ENCODE results near the gene PNMA8C.
"Not testable (repeated sequence)": the region's sequence is repeated elsewhere in the genome, so short reads cannot be mapped to it uniquely, and the experiment has no call there.

Gene PNMA8C

DNA sequence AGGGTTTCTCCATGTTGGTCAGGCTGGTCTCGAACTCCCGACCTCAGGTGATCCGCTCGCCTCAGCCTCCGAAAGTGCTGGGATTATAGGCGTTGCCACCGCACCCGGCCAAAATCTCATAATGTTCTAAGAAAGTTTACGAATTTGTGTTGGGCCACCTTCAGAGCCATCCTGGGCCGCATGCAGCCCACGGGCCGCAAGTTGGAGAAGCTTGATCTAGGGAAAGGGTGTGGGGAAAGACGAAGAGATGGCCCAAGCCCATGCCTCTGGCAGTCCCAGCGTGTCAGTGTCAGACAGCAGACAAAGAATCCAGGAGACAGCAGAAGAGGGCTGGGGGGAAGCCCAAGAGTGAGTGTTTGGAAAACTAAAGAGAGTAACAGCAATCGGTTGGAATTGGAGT, 17.3 kb upstream of the PNMA8C start:
- no peak for DNase-seq

DNA sequence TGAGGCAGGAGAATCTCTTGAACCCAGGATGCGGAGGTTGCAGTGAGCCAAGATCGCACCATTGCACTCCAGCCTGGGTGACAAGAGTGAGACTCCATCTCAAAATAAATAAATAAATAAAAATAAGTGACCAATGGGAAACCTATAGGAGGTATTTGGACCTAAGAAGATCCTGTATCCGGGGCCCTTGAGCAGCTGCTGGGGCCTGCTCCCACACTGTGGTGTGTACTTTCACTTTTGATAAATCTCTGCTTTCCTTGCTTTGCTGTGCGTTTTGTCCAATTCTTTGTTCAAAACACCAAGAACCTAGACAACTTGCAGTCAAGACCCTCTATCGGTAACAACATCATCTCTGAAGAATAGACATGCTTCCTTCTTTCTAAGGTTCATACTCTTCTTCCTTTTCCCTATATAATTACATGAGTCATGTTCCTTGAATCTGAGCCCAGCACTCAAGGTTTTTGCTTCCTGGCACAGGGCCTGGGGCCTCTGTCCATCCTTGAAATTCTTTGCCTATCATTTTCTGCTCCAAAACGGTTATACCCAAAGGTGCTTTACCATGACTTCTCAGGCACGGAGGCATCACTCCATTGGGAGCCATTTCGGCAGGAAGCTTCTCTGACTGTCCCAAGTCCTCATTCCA, 14.2 kb upstream of the PNMA8C start:
- DNase-seq = no peak

DNA sequence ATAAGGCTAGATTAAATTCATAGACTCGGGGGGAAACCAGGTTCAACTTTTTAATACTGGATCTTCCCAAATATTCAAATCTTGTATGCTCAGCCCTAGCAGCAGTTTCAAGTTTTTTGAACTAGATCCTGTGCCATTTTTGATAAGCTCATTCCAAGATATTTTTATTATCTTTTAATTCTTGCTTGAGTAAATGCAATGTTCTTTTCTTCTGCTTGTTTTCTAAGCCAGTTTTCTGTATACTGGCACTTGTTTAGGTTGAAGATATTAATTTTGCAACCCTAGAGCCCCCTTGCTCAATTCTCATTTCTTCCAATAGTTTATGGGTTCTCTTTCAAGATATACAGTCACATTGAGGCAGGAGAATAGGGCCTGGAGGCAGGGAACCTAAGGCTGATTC, 13.1 kb upstream of the PNMA8C start:
- DNase-seq = no peak

DNA sequence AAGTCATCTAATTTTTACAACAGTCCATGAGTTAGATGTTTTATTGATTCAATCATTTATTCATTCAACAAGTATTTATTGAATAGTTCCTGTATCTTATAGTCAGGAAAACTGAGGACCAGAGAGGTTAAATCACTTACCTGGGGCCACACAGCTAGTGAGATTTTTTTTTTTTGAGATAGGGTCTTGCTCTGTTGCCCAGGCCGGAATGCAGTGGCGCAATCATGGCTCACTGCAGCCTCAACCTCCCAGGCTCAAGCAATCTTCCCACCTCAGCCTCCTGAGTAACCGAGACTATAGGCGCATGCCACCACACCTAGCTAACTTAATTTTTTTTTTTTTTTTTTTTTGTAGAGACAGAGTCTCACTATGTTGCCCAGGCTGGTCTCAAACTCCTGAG, 7.0 kb upstream of the PNMA8C start:
- not testable (repeated sequence) for DNase-seq

DNA sequence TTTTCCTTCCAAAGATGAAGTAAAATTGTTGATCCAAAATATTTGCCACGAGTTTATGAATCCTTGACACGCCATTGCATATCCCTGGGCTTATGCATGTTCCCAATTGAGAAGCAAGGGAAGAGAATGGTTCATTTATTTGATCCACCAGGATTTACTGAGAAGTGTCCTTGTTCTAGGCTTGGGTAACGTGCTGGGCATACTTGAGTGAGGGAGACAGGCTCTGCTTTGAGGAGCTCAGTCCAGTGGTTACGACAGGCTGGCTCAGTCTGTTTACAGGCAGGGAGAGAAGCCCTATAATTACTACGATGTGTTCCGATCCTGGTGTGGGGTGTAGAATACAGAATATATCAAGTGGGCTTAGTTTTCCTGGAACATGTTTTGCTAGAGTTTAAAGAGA, 6.3 kb upstream of the PNMA8C start:
- no peak for DNase-seq

DNA sequence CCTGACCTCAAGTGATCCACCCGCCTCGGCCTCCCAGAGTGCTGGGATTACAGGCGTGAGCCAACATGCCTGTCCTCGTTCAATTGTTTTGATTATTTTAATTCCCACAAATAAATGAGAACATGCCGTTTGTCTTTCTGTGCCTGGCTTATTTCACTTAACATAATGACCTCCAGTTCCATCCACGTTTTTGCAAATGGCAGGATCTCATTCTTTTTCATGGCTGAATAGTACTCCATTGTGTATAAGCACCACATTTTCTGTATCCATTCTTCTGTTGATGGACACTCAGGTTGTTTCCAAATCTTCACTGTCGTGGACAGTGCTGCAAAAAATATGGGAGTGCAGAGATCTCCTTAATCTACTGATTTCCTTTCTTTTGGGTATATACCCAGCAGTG, 4.7 kb upstream of the PNMA8C start:
- DNase-seq = not testable (repeated sequence)

DNA sequence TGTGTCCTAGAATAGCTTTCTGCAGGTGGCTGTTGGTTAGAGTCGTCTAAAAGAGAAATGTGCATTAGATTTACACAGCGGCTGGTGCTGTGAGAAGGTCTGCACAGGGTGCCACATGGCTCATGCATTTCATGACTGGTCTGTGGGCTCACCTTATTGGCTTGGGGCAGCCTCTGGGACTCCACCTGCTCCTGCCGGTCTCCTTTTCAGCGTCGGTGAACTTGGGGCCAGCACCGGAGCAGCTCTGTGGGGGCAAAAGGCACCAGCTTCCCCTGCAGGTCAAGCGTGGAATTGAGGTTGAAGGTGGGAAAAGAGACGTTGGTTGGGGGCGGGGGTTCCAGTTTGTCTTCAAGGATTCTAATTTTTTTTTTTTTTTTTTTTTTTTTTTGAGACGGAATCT, 3.1 kb upstream of the PNMA8C start:
- DNase-seq = no peak

DNA sequence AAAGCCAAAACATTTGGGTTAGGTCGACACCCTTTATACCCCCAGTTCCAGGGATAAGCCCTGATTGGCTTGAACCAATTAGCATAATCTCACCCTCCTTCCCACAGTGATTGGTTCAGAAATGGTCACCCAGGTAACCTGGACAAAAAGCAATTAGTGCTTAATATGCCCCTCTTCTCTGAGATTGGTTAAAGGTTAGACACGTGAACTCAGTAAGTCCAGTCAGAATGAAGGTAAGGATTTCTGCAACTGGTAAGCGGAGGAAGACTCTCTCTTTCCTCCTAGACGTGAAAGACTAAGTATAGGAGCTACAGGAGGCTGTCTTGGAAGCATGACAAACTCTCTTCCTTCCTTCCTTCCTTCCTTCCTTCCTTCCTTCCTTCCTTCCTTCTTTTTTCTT, 1.3 kb upstream of the PNMA8C start:
- DNase-seq = no peak

DNA sequence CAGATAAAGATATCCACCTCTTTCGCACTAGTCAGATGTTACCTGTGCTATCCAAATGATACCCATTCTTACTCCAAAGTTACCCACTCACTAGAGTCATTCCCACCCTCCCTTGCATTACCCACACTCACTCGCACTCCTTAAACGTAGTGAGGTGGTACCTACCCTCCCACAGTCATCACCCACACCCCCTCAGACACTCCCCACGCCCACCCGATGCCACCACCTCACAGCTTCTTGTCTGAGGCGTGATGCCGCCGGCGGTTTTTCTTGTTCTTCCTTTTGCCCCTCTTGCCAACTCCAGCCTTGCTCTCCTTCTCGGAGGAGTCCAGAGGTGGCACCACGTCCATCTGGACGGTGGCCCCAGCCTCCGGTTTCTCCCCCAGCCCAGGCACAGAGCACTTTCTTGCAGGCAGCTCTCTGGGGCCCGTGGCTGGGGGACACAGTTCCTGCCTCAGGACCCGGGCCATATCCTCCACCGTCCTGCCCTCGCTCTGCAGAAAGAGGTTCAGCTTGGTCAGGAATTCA, 1.2 kb downstream of the PNMA8C start:
- no peak for DNase-seq

DNA sequence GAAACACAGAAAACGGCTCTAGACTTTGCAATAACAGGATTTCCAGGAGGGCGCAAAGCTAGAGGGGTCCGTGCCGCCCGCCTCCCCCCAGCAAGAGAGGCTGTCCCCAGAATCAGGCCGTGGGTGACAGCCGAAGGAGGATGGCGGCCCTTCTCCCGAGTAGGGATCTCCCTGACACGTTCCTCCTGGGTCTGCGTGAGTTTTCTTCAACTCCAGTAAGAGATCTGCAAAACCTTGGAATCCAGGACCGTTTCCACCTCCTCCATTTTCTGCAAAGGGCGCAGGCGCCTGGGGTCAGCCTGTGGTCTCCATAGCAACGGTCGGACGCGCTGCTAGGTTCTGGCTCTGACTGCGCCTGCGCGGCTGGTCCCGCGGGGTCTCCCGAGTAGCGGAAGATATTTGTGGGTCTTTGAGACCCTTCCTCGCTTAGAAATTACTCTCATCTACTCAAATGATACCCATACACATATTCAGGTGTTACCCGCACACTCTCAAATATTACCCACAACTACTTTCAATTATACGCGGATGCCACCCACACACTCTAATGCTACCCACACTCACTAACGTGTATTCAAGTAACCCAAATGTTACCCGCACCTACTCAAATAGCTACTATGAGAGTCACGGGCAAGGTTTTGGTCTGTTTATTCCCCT, 2.1 kb downstream of the PNMA8C start:
- peak; percentile 55 for DNase-seq

DNA sequence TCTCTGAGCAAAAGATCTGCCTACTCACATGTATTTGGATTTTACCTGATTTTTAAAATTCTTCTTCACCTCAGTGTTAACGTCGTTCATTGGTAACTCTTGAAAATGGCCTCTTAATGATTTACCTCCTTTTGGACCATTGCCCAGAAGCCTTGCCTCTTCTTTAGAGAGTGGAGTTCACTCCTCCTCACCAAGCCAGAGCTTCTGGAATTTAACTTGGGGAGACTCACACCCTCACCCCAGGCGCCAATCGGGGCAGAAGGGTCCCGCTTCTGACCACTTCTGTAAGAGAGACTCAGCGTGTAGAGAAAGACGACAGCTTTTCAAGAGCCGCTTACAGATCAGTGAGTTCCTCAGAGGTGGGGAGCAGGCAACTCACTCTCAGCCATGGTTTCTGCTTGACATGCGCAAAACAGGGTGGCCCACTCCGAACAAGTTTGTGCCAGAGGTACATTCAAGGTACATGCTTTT, 2.7 kb downstream of the PNMA8C start:
- no peak for DNase-seq

DNA sequence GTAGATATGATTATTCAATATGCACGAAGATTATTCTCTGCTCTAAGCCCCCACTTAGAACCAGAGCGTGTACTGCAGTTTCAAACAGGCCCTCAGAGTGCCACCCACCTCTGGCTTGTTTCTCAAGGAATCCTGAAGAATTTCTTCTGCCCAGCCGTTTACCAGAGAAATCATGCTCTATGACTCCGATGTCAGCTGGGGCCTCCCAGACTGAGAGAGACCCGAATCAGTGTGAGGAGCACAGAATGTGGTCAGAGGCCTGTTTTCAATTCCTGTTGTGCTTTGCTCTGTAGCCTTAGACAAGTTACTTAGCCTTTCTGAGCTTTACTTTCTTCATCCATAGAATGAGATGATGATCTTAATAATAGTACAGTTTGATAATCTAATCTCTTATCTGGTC, 5.5 kb downstream of the PNMA8C start:
- DNase-seq = no peak

DNA sequence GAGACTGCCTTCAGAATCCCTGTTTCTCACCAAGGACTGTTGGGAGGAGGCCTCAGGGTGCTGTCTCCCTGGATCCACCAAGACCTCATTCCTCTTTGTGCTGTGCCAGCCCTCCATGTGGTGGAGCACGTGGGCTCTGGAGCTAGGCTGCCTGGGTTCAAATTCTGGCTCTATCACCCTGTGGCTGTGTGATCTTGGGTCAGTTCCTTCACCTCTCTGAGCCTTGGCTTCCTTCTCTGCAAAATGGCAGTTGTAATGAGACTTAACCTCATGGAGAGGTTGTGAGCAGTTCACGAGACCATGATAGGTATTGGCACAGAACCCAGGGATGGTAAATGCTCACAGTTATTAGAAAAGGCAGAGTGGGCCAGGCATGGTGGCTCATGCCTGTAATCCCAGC, 6.4 kb downstream of the PNMA8C start:
- no peak for DNase-seq

DNA sequence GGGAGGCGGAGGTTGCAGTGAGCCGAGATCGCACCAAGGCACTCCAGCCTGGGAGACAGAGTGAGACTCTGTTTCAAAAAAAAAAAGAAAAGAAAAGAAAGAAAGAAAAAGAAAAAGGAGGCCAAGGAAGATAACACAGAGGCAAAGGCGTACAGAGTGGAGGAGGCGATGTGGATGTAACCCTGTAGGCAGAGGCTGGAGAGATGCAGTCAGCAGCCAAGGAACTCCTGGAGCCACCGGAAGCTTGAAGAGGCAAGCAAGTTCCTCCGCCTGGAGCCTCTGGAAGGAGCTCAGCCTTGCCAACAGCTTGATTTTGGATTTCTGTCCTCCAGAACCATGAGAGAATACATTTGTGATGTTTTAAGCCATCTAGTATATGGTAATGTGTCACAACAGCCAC, 8.7 kb downstream of the PNMA8C start:
- no peak for DNase-seq

DNA sequence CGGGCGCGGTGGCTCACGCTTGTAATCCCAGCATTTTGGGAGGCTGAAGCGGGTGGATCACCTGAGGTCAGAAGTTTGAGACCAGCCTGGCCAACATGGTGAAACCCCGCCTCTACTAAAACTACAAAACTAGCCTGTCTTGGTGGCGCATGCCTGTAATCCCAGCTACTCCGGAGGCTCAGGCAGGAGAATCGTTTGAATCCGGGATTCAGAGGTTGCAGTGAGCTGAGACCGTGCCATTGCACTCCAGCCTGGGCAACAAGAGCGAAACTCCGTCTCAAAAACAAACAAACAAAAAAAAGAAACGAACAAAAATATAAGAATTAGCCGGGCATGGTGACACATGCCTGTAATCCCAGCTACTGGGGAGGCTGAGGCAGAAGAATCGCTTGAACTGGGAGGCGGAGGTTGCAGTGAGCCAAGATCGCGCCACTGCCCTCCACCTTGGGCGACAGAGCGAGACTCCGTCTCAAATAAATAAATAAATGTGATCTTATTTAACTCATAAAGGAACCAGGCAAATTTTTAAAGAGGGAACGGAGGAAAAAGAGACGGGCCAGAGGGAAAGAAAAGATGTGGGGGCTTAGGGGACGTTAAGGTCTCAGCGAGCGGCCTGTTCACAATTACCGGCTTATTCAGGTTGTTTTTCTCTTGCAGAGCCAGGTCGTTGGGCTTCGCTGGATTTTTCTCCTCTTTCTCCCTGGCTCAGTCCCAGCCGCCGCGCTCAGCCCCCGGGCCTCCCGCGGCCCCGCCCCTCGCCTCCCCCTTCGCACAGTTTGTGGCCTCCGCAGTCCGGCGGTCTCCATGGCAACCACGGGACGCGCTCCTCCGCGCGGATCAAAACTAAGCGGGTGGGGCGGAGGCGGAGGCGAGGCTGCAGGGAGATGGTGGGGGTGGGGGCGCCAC, 12.7 kb downstream of the PNMA8C start:
- not testable (repeated sequence) for DNase-seq

DNA sequence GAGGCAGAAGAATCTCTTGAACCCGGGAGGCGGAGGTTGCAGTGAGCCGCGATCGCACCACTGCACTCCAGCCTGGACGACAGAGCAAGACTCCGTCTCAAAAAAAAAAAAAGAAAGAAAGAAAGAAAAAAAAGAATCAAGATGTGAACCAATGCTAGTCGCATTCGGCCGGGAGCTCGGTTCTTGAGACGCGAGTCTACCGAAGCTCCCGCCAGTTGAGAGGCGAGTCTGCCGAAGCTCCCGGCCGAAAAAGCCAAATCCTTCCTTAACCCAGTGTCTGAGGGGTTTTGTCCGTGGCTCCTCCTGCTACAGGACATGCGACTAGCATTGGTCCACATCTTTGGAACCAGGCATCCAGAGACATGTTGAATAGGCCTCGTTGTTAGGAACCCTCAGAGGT, 13.8 kb downstream of the PNMA8C start:
- not testable (repeated sequence) for DNase-seq

DNA sequence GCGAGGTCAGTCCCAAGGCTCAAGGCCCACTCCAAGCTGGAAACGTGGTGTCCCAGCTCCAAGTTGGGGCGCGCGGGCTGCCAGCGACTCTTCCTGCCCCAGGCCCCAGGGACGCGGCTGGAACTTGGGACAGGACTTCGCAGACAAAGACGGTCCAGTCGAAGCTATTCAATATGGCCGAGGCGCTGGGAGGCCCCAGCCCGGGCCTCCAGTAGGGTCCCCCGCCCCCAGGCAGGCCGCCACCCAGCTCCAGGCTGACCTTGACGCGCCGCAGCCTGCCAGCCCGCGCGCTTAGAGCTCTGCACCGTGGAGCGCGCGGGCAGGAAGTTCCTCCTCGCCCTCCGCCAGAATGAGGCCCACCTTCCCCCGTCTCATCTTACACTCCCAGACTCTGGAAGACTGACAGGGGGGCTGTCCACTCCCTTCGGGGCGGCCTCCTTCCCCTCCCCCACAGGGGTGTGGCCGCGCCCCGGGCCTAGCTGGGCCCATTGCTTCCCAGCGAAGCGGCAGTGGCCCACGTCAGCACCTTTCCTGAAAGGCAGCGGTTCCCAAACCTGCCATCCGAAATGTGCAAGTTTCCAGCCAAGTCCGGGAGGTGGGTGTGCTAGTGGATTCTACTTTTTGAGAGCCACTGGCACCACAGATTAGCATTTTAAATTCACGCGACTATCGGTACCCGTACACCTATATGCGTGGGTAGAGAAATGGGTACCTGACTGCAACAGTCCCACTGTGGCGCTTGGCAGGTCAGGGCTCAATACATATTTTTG, 15.3 kb downstream of the PNMA8C start, which contains the start of gene CCDC8:
TSS of gene CCDC8 (minus strand) at position 303 of the 770 bp plus-strand sequence. CDS start 754 bp downstream, outside the sequence.
- DNase-seq = no peak

DNA sequence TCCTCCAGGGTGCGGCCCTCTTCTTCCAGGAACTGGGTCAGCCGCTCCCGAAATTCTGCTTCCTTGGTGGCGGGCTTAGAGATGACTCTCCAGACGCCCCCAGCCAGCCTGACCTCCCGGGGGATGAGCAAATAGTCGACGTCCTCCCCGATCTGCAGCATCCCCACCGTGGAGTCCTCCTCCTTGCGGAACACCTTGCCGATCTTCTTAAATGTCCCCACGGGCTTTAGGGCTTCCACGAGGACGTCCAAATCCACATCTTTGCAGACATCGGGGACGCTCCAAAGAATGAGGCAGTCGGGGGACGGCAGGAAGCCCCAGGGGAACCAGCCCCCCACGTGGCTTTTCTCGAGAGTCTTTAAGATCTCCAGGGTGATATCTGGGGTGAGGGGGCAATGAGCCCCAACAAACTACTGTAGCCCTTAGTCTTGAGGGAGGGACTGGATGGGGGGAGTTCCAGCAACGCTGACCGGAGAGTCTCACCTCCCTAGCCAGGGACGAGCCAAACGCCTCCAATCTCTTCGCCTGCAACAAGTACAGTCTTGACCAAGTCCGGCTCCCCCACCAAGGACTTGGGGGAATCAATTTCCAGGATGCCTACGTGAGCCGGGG, 16.0 kb downstream of the PNMA8C start:
- no peak for DNase-seq

DNA sequence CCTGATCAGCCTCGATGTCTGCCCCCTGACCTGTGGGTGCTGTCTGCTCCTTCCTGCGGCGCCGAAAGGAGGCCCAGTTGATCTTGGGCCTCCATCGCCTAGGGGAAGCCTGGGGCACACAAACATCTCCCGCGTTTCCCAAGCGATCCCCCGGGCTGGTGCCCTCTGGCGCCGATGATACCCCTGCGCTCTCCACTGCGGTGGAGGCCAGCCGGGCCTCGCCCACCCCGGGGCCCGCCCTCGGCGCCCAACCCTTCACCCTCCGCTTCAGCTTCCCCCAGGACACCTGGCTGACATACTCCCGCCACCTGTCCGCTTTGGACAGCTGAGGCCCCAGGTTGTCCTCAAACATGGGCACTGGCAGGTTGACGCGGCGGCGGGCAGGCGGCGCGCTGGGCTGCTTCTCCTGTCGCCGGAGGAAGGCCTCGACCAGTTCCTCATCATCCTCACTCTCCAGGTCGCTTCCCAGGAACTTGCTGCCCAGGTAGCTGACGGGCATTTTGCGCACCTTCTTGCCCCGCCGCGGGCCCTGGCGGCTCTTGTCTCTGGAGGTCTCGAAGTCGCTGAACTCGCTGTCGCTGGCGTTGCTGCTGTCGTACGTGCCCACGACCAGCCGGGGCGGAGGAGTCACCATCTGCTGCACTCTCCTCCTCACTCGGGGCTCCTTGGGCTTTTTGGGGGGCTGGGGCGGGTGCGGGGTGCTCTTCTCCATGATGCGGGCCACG, 16.6 kb downstream of the PNMA8C start:
- no peak for DNase-seq

DNA sequence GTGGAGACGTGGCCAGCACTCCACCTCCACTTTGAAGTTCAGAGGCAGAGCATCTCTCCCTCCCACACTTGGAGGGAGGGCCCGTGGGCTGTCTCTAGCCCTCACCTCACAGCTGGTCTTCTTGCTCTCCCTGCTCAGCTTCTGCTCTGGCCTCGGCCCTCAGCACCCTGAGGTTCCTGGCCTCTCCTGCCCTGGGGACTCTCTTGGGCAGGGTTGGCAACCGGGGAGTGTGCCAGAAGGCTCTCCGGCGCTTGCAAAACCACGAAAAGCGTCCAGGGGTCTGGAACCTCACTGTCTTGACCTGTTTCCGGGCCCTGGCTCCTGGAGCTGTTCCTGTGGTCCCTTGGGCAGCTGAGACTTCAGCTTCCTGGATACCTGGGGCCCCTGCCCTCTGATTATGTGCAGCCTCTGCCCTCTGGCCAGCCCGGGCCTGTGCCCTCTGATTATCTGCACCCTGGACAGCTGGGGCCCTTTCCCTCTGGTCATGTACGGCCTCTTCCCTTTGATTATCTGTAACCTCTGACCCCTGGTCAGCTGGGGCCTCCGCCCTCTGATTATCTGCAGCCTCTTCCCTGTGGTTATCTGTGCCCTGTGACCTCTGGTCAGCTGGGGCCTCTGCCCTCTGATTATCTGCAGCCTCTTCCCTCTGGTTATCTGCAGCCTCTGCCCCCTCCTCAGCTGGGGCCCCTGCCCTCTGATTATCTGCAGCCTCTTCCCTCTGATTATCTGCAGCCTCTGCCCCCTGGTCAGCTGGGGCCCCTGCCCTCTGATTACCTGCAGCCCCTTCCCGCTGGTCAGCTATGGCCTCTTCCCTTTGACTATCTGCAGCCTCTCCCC, 17.4 kb downstream of the PNMA8C start:
- no peak for DNase-seq

Data from stimulated activated CD4-positive, alpha-beta T cell treated with anti-CD3 and anti-CD28 coated beads, Interleukin-4, amount 100 ng/mL, for 24 hours (primary cell).